H1 (cell line): ENCODE data around the gene ADH1B.

Experiments
- BACH1 ChIP-seq: IDR thresholded peaks from 2 replicates; pipeline ENCODE4 v1.6.1; 2012; ENCODE audit warnings: low read length, improper control_type of control experiment
- CTCF ChIP-seq, 3 experiments: IDR thresholded peaks; 1 replicate in 2 of 3; 2 replicates in 1 of 3; pipeline versions ENCODE4 v1.5.1 to v1.6.1; 2011; ENCODE audit warnings: low read length in 3 of 3, mild to moderate bottlenecking in 3 of 3, inconsistent platforms in 2 of 3, low read depth in 1 of 3, moderate library complexity in 1 of 3; ENCODE audit not compliant: insufficient read depth in 1 of 3; ENCODE audit errors: control extremely low read depth in 1 of 3
- EZH2 ChIP-seq: fragments of 200-600 bp; sonication (generic); IDR thresholded peaks from 2 replicates; pipeline ENCODE4 v1.7.1; 2012; ENCODE audit warnings: low read depth, mild to moderate bottlenecking, moderate library complexity, low read length, inconsistent platforms; ENCODE audit not compliant: severe bottlenecking
- POLR2A ChIP-seq, 2 experiments: IDR thresholded peaks; 1 replicate in 1 of 2; 2 replicates in 1 of 2; pipeline ENCODE4 v1.6.1; 2011; ENCODE audit warnings: low read depth in 2 of 2, low read length in 2 of 2, mild to moderate bottlenecking in 2 of 2; ENCODE audit errors: control extremely low read depth in 1 of 2
- SIRT6 ChIP-seq: IDR thresholded peaks from one replicate; pipeline ENCODE4 v1.7.1; 2012; ENCODE audit warnings: low read length, inconsistent platforms
- SUZ12 ChIP-seq: fragments of 200-600 bp; sonication (generic); IDR thresholded peaks from 2 replicates; pipeline ENCODE4 v1.6.1; 2012; ENCODE audit warnings: mild to moderate bottlenecking, inconsistent platforms, low read length, moderate library complexity, mixed read lengths

DNA sequence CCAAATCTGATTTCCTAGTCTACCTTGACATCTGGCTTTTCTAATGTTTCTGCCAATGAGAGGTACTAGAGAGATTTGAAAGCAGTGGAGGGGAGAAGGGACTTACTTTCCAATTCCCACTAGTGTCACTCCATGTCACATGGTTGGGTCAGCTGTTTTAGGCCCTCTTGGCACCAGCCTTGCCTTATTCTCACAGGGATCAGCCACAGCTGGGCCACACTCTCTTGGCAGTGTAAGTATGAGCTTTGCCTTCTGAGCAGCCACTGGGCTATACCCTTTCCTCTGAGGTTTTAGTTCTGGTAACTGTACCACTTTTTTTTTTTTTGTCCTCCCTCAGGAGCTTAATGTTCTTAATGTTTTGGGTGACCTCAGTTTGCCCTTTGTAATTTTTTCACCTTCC lies 41.6 kb upstream of the ADH1B start:
- TF ChIP-seq CTCF (IDR thresholded peaks at IDR 0.05; ENCODE audit: control extremely low read depth in 1 of 3, insufficient read depth in 1 of 3, low read depth in 1 of 3, low read length in 3 of 3): no peak
- no peak for TF ChIP-seq BACH1
- TF ChIP-seq EZH2: no peak
- no peak for TF ChIP-seq SIRT6
- no peak for TF ChIP-seq SUZ12
- no peak for TF ChIP-seq POLR2A (IDR thresholded peaks at IDR 0.05; ENCODE audit: control extremely low read depth in 1 of 2, low read depth in 2 of 2, low read length in 2 of 2)
